Breast epithelium (tissue), 3 donors: ENCODE results near the gene C17orf100.

Experiments used
- POLR2A ChIP-seq: fragments of 450-650 bp; IDR thresholded peaks from one replicate; pipeline ENCODE4 v1.6.1; 2016; ENCODE audit warnings: antibody characterized with exemption, mild to moderate bottlenecking, moderate library complexity
- POLR2AphosphoS5 ChIP-seq, 3 donors: sonication (generic); formaldehyde crosslinking; IDR thresholded peaks; one replicate each; pipeline ENCODE4 v1.6.1; 2017; ENCODE audit warnings: antibody characterized with exemption in 3 of 3
- TF ChIP-seq, protein P1 (sequence below), 3 donors: fragments of 450-650 bp; IDR thresholded peaks; one replicate each; pipeline ENCODE4 v1.5.1; 2016 to 2017; ENCODE audit warnings: antibody characterized with exemption in 3 of 3, mild to moderate bottlenecking in 3 of 3, moderate library complexity in 3 of 3

DNA sequence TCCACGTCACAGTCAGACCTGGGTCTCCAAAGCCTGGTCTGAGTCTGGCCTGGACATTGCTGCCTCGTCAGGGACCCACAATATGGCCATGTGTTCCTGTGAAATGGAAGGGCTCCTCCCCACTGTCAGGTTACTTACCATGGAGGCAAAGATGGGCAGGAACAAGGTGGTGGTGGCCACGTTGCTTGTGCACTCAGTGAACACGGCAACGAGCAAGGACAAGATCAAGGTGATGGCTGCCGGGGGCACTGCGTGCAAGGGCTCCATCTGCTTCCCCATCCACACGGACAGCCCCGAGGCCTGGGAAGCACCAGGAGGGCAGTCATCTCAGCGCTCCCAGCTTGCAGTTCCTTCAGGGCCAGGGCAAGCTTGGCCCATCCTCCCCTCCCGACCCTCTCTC, 39.1 kb downstream of the C17orf100 start:
- TF ChIP-seq, protein P1, sequence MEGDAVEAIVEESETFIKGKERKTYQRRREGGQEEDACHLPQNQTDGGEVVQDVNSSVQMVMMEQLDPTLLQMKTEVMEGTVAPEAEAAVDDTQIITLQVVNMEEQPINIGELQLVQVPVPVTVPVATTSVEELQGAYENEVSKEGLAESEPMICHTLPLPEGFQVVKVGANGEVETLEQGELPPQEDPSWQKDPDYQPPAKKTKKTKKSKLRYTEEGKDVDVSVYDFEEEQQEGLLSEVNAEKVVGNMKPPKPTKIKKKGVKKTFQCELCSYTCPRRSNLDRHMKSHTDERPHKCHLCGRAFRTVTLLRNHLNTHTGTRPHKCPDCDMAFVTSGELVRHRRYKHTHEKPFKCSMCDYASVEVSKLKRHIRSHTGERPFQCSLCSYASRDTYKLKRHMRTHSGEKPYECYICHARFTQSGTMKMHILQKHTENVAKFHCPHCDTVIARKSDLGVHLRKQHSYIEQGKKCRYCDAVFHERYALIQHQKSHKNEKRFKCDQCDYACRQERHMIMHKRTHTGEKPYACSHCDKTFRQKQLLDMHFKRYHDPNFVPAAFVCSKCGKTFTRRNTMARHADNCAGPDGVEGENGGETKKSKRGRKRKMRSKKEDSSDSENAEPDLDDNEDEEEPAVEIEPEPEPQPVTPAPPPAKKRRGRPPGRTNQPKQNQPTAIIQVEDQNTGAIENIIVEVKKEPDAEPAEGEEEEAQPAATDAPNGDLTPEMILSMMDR (IDR thresholded peaks at IDR 0.05), result no peak
- TF ChIP-seq POLR2A (no peak), POLR2AphosphoS5 (IDR thresholded peaks at IDR 0.05) (no peak)
